NCI-H748 (cell line): ENCODE measurements around the gene PRUNE2.

Experiments used
- DNase-seq: peaks from one replicate; lab custom pipeline; 2025; ENCODE audit not compliant: unreplicated experiment; lab: John Stamatoyannopoulos, UW

The PRUNE2 gene

DNA sequence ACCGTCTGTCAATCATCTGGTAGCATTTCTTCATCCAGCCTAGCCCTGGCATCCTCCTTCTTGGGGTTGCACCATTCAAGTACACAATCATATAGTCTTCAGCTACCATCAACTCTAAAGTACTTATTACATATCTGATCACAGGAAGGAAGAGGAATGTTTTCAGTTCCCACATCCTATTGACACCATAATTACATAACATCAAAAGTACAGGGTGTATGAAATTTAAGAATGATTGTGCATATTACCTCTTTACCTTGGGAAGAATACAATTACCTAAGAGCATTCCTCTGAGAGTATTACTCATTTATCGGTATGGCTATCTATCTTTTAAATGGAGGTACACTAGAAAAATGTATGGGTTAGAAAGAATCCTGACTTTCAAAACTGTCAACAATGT is 268.5 kb downstream of the PRUNE2 start:
- no peak for DNase-seq

DNA sequence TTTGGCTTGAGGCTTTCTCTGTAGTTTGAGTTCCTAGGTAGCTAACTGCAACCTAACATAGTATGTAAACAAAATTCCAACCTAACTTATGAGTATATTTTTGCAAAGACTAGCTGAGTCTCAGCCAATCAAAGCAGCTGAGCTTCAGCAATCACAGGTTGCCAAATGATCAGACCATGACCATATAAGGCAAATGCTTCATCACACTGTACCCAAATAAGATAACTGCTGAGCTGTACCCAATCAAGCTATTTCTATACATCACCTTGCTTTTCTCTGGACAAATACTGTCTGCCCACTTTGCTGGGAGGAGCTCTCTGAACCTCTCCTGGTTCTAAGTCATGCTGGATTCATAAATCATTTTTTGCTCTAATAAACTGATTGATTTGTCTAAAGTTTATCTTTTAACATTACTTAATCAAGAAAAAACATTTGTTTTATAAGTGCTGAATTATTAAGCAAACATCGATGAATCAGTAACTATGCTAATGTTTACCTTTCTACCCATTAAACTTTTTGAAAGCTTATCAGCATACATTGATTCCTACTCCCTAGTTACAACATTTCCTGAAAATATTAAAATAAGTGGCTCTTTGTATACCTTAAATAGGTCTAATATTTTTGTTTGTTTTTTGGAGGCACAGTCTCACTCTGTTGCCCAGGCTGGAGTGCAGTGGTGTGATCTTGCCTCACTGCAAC is 271.4 kb downstream of the PRUNE2 start:
- peak; percentile 59 for DNase-seq

DNA sequence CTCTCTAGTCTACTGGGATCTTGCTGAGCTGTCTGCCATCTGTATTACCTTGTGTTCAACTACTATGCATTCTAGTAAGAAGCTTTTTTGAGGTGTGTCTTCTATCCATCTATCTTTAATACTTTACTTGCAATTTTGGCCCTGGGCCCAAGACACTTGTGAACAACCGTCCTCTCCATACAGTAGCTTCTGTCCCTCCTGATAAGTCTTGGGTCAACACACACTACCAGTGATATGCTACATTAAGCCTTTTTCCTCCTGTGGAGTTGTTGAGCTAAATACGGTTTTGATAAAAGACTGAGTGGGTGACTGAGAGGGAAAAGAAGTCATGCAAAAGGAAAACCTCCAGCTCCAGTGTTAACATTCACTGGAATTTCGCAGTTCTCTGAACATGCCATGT is 275.0 kb downstream of the PRUNE2 start:
- DNase-seq, result no peak

- no peak for DNase-seq
Observed at GRCh38 chr9:76629205-76629990, 276.5 kb downstream of the PRUNE2 start.

- no peak for DNase-seq
Observed at GRCh38 chr9:76628155-76628554, 277.8 kb downstream of the PRUNE2 start.

- no peak for DNase-seq
Observed at GRCh38 chr9:76626980-76627379, 278.9 kb downstream of the PRUNE2 start.

GRCh38 chr9:76626141-76626540 is 279.8 kb downstream of the PRUNE2 start:
- DNase-seq, result no peak

DNA sequence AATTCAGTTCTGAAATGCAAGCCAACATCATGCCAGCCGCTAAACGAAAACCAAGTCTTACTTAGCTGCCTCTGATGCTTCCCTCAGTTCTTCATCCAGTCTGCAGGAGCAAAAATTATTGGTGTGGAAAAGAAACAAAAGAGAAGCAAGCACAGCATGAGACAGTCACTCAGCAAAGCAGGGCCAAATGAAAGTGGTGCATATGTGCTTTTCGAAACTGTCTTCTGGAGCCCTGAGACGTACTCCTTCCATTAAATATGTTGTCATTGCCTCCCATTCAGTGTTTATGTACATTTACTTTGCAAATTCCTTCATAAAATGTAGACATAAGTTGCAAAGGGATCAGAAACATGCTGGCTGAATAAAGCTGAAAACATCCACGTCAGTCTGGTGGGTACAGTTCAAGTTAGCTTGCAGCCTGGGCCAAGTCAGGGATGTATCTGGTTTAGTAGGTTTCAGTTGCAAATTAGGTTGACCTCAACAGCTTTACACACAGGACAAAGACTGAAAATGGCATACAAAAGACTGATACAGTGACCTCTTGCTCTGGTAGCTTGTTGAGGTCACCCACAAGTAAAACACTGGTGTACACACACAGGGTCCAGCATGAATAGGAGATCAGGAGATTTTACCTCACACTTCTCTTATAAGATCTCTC is 281.4 kb downstream of the PRUNE2 start:
- DNase-seq, result no peak

GRCh38 chr9:76620996-76621395 is 284.9 kb downstream of the PRUNE2 start:
- DNase-seq, result no peak

GRCh38 chr9:76620581-76620980 is 285.3 kb downstream of the PRUNE2 start:
- no peak for DNase-seq

- DNase-seq, result no peak
Observed at GRCh38 chr9:76619640-76620039, 286.3 kb downstream of the PRUNE2 start.

- DNase-seq, result no peak
Observed at GRCh38 chr9:76619197-76619596, 286.7 kb downstream of the PRUNE2 start.

DNA sequence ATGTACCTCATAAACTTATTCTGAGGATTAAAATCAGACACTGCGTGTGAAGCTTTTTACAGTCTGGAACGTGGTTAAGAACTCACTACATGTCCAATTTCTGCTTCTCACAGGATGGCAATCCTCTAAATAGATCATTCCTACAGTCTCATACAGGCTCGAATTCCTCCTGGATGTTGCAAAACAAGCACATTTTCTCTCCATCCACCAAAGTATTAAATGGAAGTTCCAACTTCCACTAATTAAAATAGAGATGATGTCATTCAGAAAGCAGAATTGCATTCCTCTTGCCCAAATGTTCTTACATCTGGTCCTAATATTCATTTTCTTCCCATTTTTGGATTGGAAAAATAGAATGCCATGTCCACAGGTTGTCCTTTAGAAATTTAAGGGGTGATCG is 287.2 kb downstream of the PRUNE2 start:
- DNase-seq, result no peak

GRCh38 chr9:76617497-76618175 is 288.3 kb downstream of the PRUNE2 start:
- DNase-seq, result no peak

DNA sequence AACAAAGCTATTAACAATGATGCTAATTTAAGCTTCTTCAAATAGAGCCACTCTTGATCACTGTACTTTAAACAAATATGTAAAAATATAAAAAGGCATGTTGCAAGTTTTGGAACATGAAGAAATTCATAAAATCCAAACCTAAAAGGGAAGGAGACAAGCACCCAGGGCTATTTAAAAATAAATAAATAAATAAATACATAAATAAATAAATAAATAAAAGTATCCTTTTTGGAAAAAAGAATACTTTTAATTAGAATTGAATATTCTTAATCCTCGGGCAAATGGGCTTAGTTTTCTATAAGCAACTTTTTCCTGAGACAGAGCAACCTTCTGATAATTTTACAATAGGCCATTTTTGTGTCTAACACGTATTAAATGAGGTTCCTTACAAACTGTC is 289.1 kb downstream of the PRUNE2 start:
- no peak for DNase-seq

DNA sequence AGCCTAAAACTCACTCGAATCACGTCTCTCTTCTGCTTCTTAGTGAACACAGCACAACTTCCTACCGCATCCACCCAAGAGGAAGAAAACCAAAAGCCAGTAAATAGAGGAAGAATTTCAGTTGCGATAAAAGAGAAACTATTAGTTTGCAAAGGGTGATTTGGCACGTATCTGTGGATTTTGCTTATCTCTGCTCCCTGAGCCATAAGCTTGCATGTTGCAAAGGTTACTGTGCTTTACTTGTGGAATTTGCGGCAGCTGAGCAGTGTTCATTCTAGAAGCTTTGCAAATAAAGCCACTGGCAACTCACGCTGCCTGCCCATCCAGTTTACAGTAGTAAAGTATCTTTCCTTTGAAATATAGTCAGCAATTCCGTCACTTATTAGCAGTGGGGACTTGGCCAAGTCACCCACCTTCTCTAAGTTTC is 290.7 kb downstream of the PRUNE2 start:
- DNase-seq, result no peak

- no peak for DNase-seq
Observed at GRCh38 chr9:76613974-76614373, 291.9 kb downstream of the PRUNE2 start.

GRCh38 chr9:76613150-76613781 is 292.6 kb downstream of the PRUNE2 start:
- no peak for DNase-seq

DNA sequence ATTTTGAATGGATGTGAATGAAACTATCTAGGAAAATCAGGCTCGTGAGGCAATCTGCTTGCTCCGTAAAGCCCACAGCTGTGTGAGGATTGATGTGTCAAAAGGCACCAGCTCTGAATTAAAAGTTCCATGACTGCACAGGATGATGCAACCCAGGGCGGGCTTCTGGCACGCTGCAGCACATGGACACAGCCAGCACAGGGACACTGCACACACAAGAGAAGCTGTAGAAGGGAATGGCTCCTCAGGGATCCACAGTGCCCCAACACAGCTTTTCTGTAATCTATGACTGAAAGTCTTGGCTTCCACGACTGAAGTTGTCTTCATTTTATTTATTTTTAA is 295.9 kb downstream of the PRUNE2 start:
- peak; percentile 6 for DNase-seq

DNA sequence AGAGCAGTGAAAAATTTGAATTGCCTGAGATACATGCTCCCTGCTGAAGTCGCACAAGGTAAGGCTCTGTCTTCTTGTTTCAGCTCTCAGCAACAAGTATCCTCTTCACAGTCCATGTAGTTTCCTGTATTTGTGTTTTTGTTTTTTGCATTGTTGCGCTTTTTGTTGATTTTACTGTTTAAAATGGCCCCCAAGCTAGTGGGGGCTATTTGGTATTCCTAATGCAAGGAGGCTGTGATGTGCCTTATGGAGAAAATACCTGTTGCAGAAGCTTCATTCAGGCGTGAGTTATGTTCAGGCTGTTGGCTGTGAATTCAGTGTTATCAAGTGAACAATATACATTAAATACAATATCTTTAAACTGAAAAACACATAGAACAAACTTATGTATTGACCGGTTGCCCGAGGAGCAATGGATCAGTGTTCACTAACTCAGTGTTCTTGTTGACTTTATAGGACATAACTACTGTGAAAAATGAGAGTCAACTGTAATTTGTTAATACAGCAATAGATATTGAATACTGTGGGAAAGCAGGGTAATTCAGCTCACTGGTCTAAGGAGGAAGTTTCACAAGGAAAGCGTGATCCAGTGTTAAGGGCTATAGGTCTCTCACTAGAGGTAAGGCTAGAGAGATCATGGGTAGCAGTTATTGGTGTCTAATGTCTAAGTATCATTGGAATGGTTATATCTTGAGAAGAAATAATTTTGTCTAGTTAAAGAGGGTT is 296.5 kb downstream of the PRUNE2 start:
- DNase-seq, result no peak
